Subcutaneous preadipocyte (primary cell): ENCODE results near the gene ZNF385C. TPM values are rescaled to one million over a fixed set of nuclear protein-coding genes. Genes with fewer than 3 reads are reported as not detected.

Experiments
- total RNA-seq: library from RNA; depleted of rRNA; stranded (reverse); fragments of >200 nt; gene quantifications from 2 replicates; pipeline ENCODE4 v1.2.3, GENCODE V29; 2012

The ZNF385C gene
- total RNA-seq = not detected in 2 replicates

GRCh38 chr17:42097691-42098631 lies at the start of gene ZNF385C:
Gene ZNF385C, minus strand, starts transcription at chr17:42098473. Its CDS starts 35,417 bp downstream, at chr17:42063056.

GRCh38 chr17:42122371-42123303 lies 24.4 kb upstream of the ZNF385C start, which contains the start of gene HSPB9:
Gene HSPB9, plus strand, starts transcription at chr17:42122804. Its CDS starts 47 bp downstream, at chr17:42122851.

GRCh38 chr17:42120770-42121769 lies 22.8 kb upstream of the ZNF385C start, which contains the start of gene KAT2A:
Gene KAT2A, minus strand, starts transcription at chr17:42121367. Its CDS starts 63 bp downstream, at chr17:42121304.

DNA sequence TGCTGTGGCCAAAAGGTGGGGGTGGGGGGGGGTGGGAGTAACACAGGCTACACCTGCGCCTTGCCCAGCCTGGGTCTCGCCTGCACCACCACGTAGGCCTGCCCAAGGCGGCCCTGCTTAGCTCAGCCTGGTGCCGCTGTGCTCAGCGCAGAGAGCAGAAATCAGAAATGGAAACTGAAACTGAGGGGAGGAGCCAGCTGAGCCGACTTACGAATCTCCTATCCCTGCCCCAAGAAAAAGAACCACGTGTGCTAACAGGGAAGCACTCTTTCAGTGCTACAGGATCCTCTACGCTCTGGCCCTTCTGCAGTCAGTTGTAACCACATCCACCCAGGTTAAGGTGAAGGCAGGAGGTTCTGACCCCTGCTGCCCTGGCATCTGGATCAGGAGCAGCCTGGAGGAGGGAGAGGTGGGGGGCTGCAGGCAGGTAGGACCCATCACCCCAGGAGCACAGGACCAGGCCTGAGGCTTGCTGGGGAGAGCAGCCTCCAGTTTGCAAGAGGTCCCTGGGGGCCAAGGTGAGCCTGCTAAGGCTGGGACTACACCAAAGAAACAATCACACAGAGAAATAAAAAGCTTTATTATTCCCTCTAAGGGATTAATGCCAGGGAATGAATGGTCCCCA lies 14.4 kb upstream of the ZNF385C start, which contains the start of gene DHX58:
Gene DHX58 (minus strand): TSS at position 163 of the 625 bp plus-strand sequence. CDS start 822 bp downstream, outside the sequence.

DNA sequence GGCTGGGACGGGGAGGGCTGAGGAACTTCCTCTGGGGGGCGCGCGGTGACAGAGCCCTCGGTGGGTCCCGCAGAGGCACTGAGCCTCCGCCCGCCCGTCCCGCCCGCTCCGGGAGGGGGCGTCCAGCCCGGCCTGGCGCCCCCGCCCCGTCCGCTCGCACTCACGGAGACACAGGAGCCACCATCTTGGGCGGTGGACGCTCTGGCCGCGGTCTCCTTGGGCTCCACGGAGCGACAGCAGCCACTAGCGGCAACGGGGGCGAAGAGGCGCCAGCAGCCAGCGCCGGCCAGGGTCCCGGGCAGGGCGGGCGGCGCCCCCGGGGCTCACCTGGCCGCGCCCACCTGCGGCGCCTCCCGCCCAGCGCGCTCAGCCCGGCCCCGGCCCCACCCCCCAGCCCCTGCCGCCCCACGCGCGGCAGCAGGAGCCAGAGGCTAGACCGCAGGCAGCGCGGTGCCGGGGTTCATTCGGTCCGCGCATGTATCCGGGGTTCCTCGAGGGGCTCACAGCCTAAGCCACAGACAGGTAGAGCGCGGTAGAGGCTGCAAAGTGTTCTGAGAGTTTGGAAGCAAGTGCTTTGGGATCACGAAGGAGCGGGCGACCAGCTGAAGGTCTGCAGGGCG lies 47.8 kb downstream of the ZNF385C start, which contains the start of gene C17orf113:
Gene C17orf113 (minus strand): TSS at position 209 of the 620 bp plus-strand sequence. CDS start 7,225 bp downstream, outside the sequence.

GRCh38 chr17:42019509-42020404 lies 78.5 kb downstream of the ZNF385C start, which contains the start of gene NKIRAS2:
Gene NKIRAS2, plus strand, starts transcription at chr17:42020090. Its CDS starts 1,488 bp downstream, at chr17:42021578.

GRCh38 chr17:42016941-42017865 lies 81.1 kb downstream of the ZNF385C start, which contains the start of gene DNAJC7:
Gene DNAJC7, minus strand, starts transcription at chr17:42017439. Its CDS starts 23 bp downstream, at chr17:42017416.

Other genes starting within 250 kb of the ZNF385C start
- gene KLHL11, start 233.1 kb downstream of the ZNF385C start, total RNA-seq = 19.1 and 30.3 TPM in 2 replicates
- 233 and 404 TPM in 2 replicates for gene ACLY, start 179.5 kb downstream of the ZNF385C start, total RNA-seq
- 0.37 and 0.59 TPM in 2 replicates for gene ODAD4, start 167.9 kb downstream of the ZNF385C start, total RNA-seq
- gene CNP, start 131.7 kb downstream of the ZNF385C start, total RNA-seq = 48.5 and 54.0 TPM in 2 replicates
- 64.3 and 78.8 TPM in 2 replicates for gene DNAJC7, start 81.0 kb downstream of the ZNF385C start, total RNA-seq
- 19.5 and 26.0 TPM in 2 replicates for gene NKIRAS2, start 78.4 kb downstream of the ZNF385C start, total RNA-seq
- under 0.01 and 0.37 TPM in 2 replicates for gene C17orf113, start 47.9 kb downstream of the ZNF385C start, total RNA-seq
- 4.5 and 7.0 TPM in 2 replicates for gene DHX58, start 14.2 kb upstream of the ZNF385C start, total RNA-seq
- 13.6 and 15.6 TPM in 2 replicates for gene KAT2A, start 22.9 kb upstream of the ZNF385C start, total RNA-seq
- gene HSPB9, start 24.3 kb upstream of the ZNF385C start, total RNA-seq = not detected in 2 replicates
- 86.7 and 87.2 TPM in 2 replicates for gene RAB5C, start 56.5 kb upstream of the ZNF385C start, total RNA-seq
- gene KCNH4, start 82.7 kb upstream of the ZNF385C start, total RNA-seq = not detected in 2 replicates
- not detected in 2 replicates for gene HCRT, start 87.0 kb upstream of the ZNF385C start, total RNA-seq
- 9.0 and 15.1 TPM in 2 replicates for gene GHDC, start 96.0 kb upstream of the ZNF385C start, total RNA-seq
- gene STAT5B, start 177.9 kb upstream of the ZNF385C start, total RNA-seq = 22.0 and 26.2 TPM in 2 replicates
- gene STAT5A, start 190.0 kb upstream of the ZNF385C start, total RNA-seq = 9.6 and 19.1 TPM in 2 replicates